OCI-LY1 (cell line): ENCODE data around the gene GNAT1.

ENCODE experiments used
- CTCF ChIP-seq: fragments of 200-600 bp; sonication (generic), shearing (Covaris generic); IDR thresholded peaks from 2 replicates; pipeline ENCODE4 v1.5.1; 2017; ENCODE audit warnings: mild to moderate bottlenecking, antibody characterized with exemption, low read length, moderate library complexity, mixed read lengths
- EZH2 ChIP-seq: fragments of 200-600 bp; sonication (generic), shearing (Covaris generic); IDR thresholded peaks from 2 replicates; pipeline ENCODE4 v1.8.0; 2017; ENCODE audit warnings: borderline replicate concordance, mixed run types, mild to moderate bottlenecking, antibody characterized with exemption, low read length, moderate library complexity, mixed read lengths

- TF ChIP-seq EZH2 = no peak
- no peak for TF ChIP-seq CTCF
Observed at GRCh38 chr3:50235716-50236483, 44.5 kb downstream of the GNAT1 start, which contains the start of gene GNAI2.
